Activated T-helper 1 cell treated with anti-CD3 and anti-CD28 coated beads, Interleukin-12 subunit alpha, Interleukin-12 subunit beta, Interleukin-2, Interleukin-4 antibody, amounts not matched to agents 30 ng/mL and 10 ng/mL and 1 ng/mL, durations not matched to agents 14 hours and 24 hours and 36 hours (primary cell): Measurements from ENCODE around the gene SMARCA2. TPM values are rescaled to one million over a fixed set of nuclear protein-coding genes. Genes with fewer than 3 reads are reported as not detected.

Experiments
- DNase-seq: peaks from one replicate; pipeline ENCODE4 v3.0.0; 2021; ENCODE audit warnings: low spot score
- H3K27ac Mint-ChIP-seq: one replicate; pipeline ENCODE4 v1.8.0; 2021; ENCODE audit warnings: mild to moderate bottlenecking, mixed read lengths
- H3K27me3 Mint-ChIP-seq: one replicate; pipeline ENCODE4 v1.8.0; 2022; ENCODE audit warnings: mild to moderate bottlenecking, moderate library complexity, mixed read lengths; ENCODE audit not compliant: insufficient read depth
- H3K36me3 Mint-ChIP-seq: one replicate; pipeline ENCODE4 v1.8.0; 2021; ENCODE audit warnings: low read depth, mixed read lengths
- H3K4me1 Mint-ChIP-seq: one replicate; pipeline ENCODE4 v1.8.0; 2021; ENCODE audit warnings: low read depth, mixed read lengths
- H3K4me3 Mint-ChIP-seq: one replicate; pipeline ENCODE4 v1.8.0; 2021; ENCODE audit warnings: mild to moderate bottlenecking, moderate library complexity, mixed read lengths
- H3K9me3 Mint-ChIP-seq: one replicate; pipeline ENCODE4 v1.8.0; 2021; ENCODE audit warnings: mixed read lengths
- intact Hi-C: fragments of 100-400 bp; cut with micrococcal nuclease; formaldehyde crosslinking; loops from one replicate; pipeline ENCODE4 v1.15.1; 2024
- total RNA-seq: library from RNA; stranded (reverse); gene quantifications from 2 replicates; pipeline ENCODE4 v1.2.3, GENCODE V29; 2022

The SMARCA2 gene
- total RNA-seq, 1 donor from 2014 or later = 105 TPM

- H3K4me1 Mint-ChIP-seq = peaks cover 47% of the 10 kb centered on the region
- H3K27me3 Mint-ChIP-seq = no peaks in the 10 kb centered on the region
- peaks cover 34% of the 10 kb centered on the region for H3K36me3 Mint-ChIP-seq
- intact Hi-C loops = no loop called here
- no peak overlapping the region for H3K4me3 Mint-ChIP-seq
- no peak overlapping the region for H3K27ac Mint-ChIP-seq
- no peak for DNase-seq
- no peaks in the 10 kb centered on the region for H3K9me3 Mint-ChIP-seq
Measured at GRCh38 chr9:2161661-2162060, 146.5 kb downstream of the SMARCA2 start.

GRCh38 chr9:2163231-2163885 is 148.2 kb downstream of the SMARCA2 start:
- no peak for DNase-seq
- Mint-ChIP-seq H3K9me3 (no peaks in the 10 kb centered on the region), H3K4me3 (no peak overlapping the region), H3K36me3 (peaks cover 41% of the 10 kb centered on the region), H3K4me1 (peaks cover 30% of the 10 kb centered on the region), H3K27ac (no peak overlapping the region), H3K27me3 (no peaks in the 10 kb centered on the region)
- intact Hi-C loops = no loop called here

GRCh38 chr9:2164268-2164667 is 149.1 kb downstream of the SMARCA2 start:
- H3K4me1 Mint-ChIP-seq = peaks cover 23% of the 10 kb centered on the region
- intact Hi-C loops = no loop called here
- peaks cover 42% of the 10 kb centered on the region for H3K36me3 Mint-ChIP-seq
- no peak overlapping the region for H3K4me3 Mint-ChIP-seq
- DNase-seq = no peak
- H3K27ac Mint-ChIP-seq = no peak overlapping the region
- H3K27me3 Mint-ChIP-seq = no peaks in the 10 kb centered on the region
- no peaks in the 10 kb centered on the region for H3K9me3 Mint-ChIP-seq

GRCh38 chr9:2166203-2166602 is 151.1 kb downstream of the SMARCA2 start:
- intact Hi-C loops = no loop called here
- no peak for DNase-seq
- Mint-ChIP-seq H3K27ac (no peak overlapping the region), H3K4me1 (peaks cover 13% of the 10 kb centered on the region), H3K27me3 (no peaks in the 10 kb centered on the region), H3K36me3 (peaks cover 45% of the 10 kb centered on the region), H3K9me3 (no peaks in the 10 kb centered on the region), H3K4me3 (no peak overlapping the region)

- no peaks in the 10 kb centered on the region for H3K9me3 Mint-ChIP-seq
- H3K4me1 Mint-ChIP-seq = peaks cover 7% of the 10 kb centered on the region
- DNase-seq = no peak
- no peak overlapping the region for H3K27ac Mint-ChIP-seq
- intact Hi-C loops = no loop called here
- no peaks in the 10 kb centered on the region for H3K27me3 Mint-ChIP-seq
- no peak overlapping the region for H3K4me3 Mint-ChIP-seq
- peaks cover 44% of the 10 kb centered on the region for H3K36me3 Mint-ChIP-seq
Measured at GRCh38 chr9:2169035-2169434, 153.9 kb downstream of the SMARCA2 start.

GRCh38 chr9:2170722-2171121 is 155.6 kb downstream of the SMARCA2 start:
- Mint-ChIP-seq H3K27ac (no peak overlapping the region), H3K4me3 (no peak overlapping the region), H3K27me3 (no peaks in the 10 kb centered on the region), H3K36me3 (peaks cover 37% of the 10 kb centered on the region), H3K4me1 (no peaks in the 10 kb centered on the region), H3K9me3 (no peaks in the 10 kb centered on the region)
- intact Hi-C loops = no loop called here
- DNase-seq = no peak

GRCh38 chr9:2173170-2173569 is 158.0 kb downstream of the SMARCA2 start:
- no peaks in the 10 kb centered on the region for H3K9me3 Mint-ChIP-seq
- DNase-seq = no peak
- no peaks in the 10 kb centered on the region for H3K27me3 Mint-ChIP-seq
- intact Hi-C loops = no loop called here
- H3K36me3 Mint-ChIP-seq = peaks cover 24% of the 10 kb centered on the region
- no peaks in the 10 kb centered on the region for H3K4me1 Mint-ChIP-seq
- no peak overlapping the region for H3K4me3 Mint-ChIP-seq
- no peak overlapping the region for H3K27ac Mint-ChIP-seq

GRCh38 chr9:2173861-2174260 is 158.7 kb downstream of the SMARCA2 start:
- Mint-ChIP-seq H3K4me1 (no peaks in the 10 kb centered on the region), H3K9me3 (no peaks in the 10 kb centered on the region), H3K4me3 (no peak overlapping the region), H3K27ac (no peak overlapping the region), H3K27me3 (no peaks in the 10 kb centered on the region), H3K36me3 (peaks cover 24% of the 10 kb centered on the region)
- no peak for DNase-seq
- intact Hi-C loops = no loop called here

- Mint-ChIP-seq H3K27ac (no peak overlapping the region), H3K9me3 (no peaks in the 10 kb centered on the region), H3K27me3 (no peaks in the 10 kb centered on the region), H3K4me1 (no peaks in the 10 kb centered on the region), H3K4me3 (no peak overlapping the region), H3K36me3 (peaks cover 22% of the 10 kb centered on the region)
- no peak for DNase-seq
- intact Hi-C loops = no loop called here
Measured at GRCh38 chr9:2174306-2174705, 159.2 kb downstream of the SMARCA2 start.

- intact Hi-C loops = no loop called here
- peaks cover 20% of the 10 kb centered on the region for H3K36me3 Mint-ChIP-seq
- no peaks in the 10 kb centered on the region for H3K4me1 Mint-ChIP-seq
- DNase-seq = no peak
- H3K27ac Mint-ChIP-seq = no peak overlapping the region
- H3K27me3 Mint-ChIP-seq = no peaks in the 10 kb centered on the region
- no peak overlapping the region for H3K4me3 Mint-ChIP-seq
- H3K9me3 Mint-ChIP-seq = no peaks in the 10 kb centered on the region
Measured at GRCh38 chr9:2174911-2175310, 159.8 kb downstream of the SMARCA2 start.

- H3K27me3 Mint-ChIP-seq = no peaks in the 10 kb centered on the region
- H3K4me1 Mint-ChIP-seq = no peaks in the 10 kb centered on the region
- no peak overlapping the region for H3K4me3 Mint-ChIP-seq
- peaks cover 16% of the 10 kb centered on the region for H3K36me3 Mint-ChIP-seq
- no peaks in the 10 kb centered on the region for H3K9me3 Mint-ChIP-seq
- DNase-seq = no peak
- H3K27ac Mint-ChIP-seq = no peak overlapping the region
- intact Hi-C loops = no loop called here
Measured at GRCh38 chr9:2177121-2177520, 162.0 kb downstream of the SMARCA2 start.

GRCh38 chr9:2178034-2178734 is 163.0 kb downstream of the SMARCA2 start:
- DNase-seq = no peak
- Mint-ChIP-seq H3K27me3 (no peaks in the 10 kb centered on the region), H3K27ac (no peak overlapping the region), H3K4me1 (no peaks in the 10 kb centered on the region), H3K4me3 (no peak overlapping the region), H3K9me3 (no peaks in the 10 kb centered on the region), H3K36me3 (peaks cover 10% of the 10 kb centered on the region)
- intact Hi-C loops = no loop called here

GRCh38 chr9:2179567-2179966 is 164.4 kb downstream of the SMARCA2 start:
- intact Hi-C loops = no loop called here
- H3K36me3 Mint-ChIP-seq = peaks cover 10% of the 10 kb centered on the region
- H3K4me3 Mint-ChIP-seq = no peak overlapping the region
- H3K4me1 Mint-ChIP-seq = no peaks in the 10 kb centered on the region
- H3K27ac Mint-ChIP-seq = no peak overlapping the region
- no peaks in the 10 kb centered on the region for H3K27me3 Mint-ChIP-seq
- no peaks in the 10 kb centered on the region for H3K9me3 Mint-ChIP-seq
- no peak for DNase-seq
